GM12872 (cell line): Measurements from ENCODE around the gene STK39.

Experiments
- CTCF ChIP-seq: IDR thresholded peaks from 3 replicates; pipeline ENCODE4 v1.5.1; 2011; ENCODE audit warnings: low read depth, mild to moderate bottlenecking, low read length, moderate library complexity; ENCODE audit not compliant: insufficient read depth

STK39 gene

GRCh38 chr2:167987558-167987957 lies 259.8 kb downstream of the STK39 start:
- no peak for TF ChIP-seq CTCF

- TF ChIP-seq CTCF = no peak
Measured at GRCh38 chr2:167987026-167987425, 260.4 kb downstream of the STK39 start.

- TF ChIP-seq CTCF = no peak
Measured at GRCh38 chr2:167986223-167986622, 261.2 kb downstream of the STK39 start.

GRCh38 chr2:167981945-167982344 lies 265.4 kb downstream of the STK39 start:
- TF ChIP-seq CTCF = no peak

GRCh38 chr2:167980439-167980838 lies 267.0 kb downstream of the STK39 start:
- no peak for TF ChIP-seq CTCF

GRCh38 chr2:167972746-167973145 lies 274.6 kb downstream of the STK39 start:
- TF ChIP-seq CTCF = no peak

- no peak for TF ChIP-seq CTCF
Measured at GRCh38 chr2:167972020-167972419, 275.4 kb downstream of the STK39 start.
